ENCODE results near the gene FGFRL1.
A peak's percentile ranks its signal among the peaks of the same experiment; 100 is the strongest.
"Not testable (repeated sequence)": the region's sequence is repeated elsewhere in the genome, so short reads cannot be mapped to it uniquely, and the experiment has no call there.

Gene FGFRL1

GRCh38 chr4:1048773-1049590 lies 37.6 kb downstream of the FGFRL1 start:
- Mint-ChIP-seq H3K9me3 (no peaks in the 10 kb centered on the region), H3K27me3 (ENCODE audit: low read depth) (peaks cover 24% of the 10 kb centered on the region), H3K27ac (no peak overlapping the region), H3K36me3 (ENCODE audit: low read depth) (no peaks in the 10 kb centered on the region), H3K4me3 (no peak overlapping the region), H3K4me1 (ENCODE audit: low read depth) (peaks cover 2% of the 10 kb centered on the region)

- H3K27ac Mint-ChIP-seq: no peak overlapping the region
- peaks cover 24% of the 10 kb centered on the region for H3K27me3 Mint-ChIP-seq (ENCODE audit: low read depth)
- no peaks in the 10 kb centered on the region for H3K9me3 Mint-ChIP-seq
- peaks cover 2% of the 10 kb centered on the region for H3K4me1 Mint-ChIP-seq (ENCODE audit: low read depth)
- H3K4me3 Mint-ChIP-seq: no peak overlapping the region
- no peaks in the 10 kb centered on the region for H3K36me3 Mint-ChIP-seq (ENCODE audit: low read depth)
Measured at GRCh38 chr4:1049591-1049905, 38.1 kb downstream of the FGFRL1 start.

- Mint-ChIP-seq H3K4me1 (ENCODE audit: low read depth) (peaks cover 2% of the 10 kb centered on the region), H3K9me3 (no peaks in the 10 kb centered on the region), H3K27ac (no peak overlapping the region), H3K36me3 (ENCODE audit: low read depth) (no peaks in the 10 kb centered on the region), H3K27me3 (ENCODE audit: low read depth) (peaks cover 19% of the 10 kb centered on the region), H3K4me3 (no peak overlapping the region)
Measured at GRCh38 chr4:1050486-1051213, 39.2 kb downstream of the FGFRL1 start.

- Mint-ChIP-seq H3K27me3 (ENCODE audit: low read depth) (peaks cover 19% of the 10 kb centered on the region), H3K36me3 (ENCODE audit: low read depth) (no peaks in the 10 kb centered on the region), H3K4me3 (no peak overlapping the region), H3K4me1 (ENCODE audit: low read depth) (peaks cover 7% of the 10 kb centered on the region), H3K9me3 (no peaks in the 10 kb centered on the region), H3K27ac (no peak overlapping the region)
Measured at GRCh38 chr4:1051472-1051871, 40.0 kb downstream of the FGFRL1 start.

GRCh38 chr4:1052231-1052671 lies 40.8 kb downstream of the FGFRL1 start:
- Mint-ChIP-seq H3K4me3 (no peak overlapping the region), H3K27ac (no peak overlapping the region), H3K9me3 (no peaks in the 10 kb centered on the region), H3K27me3 (ENCODE audit: low read depth) (peaks cover 14% of the 10 kb centered on the region), H3K36me3 (ENCODE audit: low read depth) (no peaks in the 10 kb centered on the region), H3K4me1 (ENCODE audit: low read depth) (peaks cover 5% of the 10 kb centered on the region)

- Mint-ChIP-seq H3K36me3 (ENCODE audit: low read depth) (no peaks in the 10 kb centered on the region), H3K4me1 (ENCODE audit: low read depth) (peaks cover 5% of the 10 kb centered on the region), H3K4me3 (no peak overlapping the region), H3K27me3 (ENCODE audit: low read depth) (peaks cover 8% of the 10 kb centered on the region), H3K27ac (no peak overlapping the region), H3K9me3 (no peaks in the 10 kb centered on the region)
Measured at GRCh38 chr4:1053080-1053661, 41.7 kb downstream of the FGFRL1 start.

GRCh38 chr4:1053891-1054290 lies 42.5 kb downstream of the FGFRL1 start:
- H3K4me1 Mint-ChIP-seq (ENCODE audit: low read depth); H3K27me3 Mint-ChIP-seq (ENCODE audit: low read depth); H3K36me3 Mint-ChIP-seq (ENCODE audit: low read depth); H3K9me3 Mint-ChIP-seq; H3K27ac Mint-ChIP-seq; H3K4me3 Mint-ChIP-seq: not testable (repeated sequence)

GRCh38 chr4:1054696-1055242 lies 43.3 kb downstream of the FGFRL1 start:
- not testable (repeated sequence) for H3K4me1 Mint-ChIP-seq (ENCODE audit: low read depth); H3K4me3 Mint-ChIP-seq; H3K27me3 Mint-ChIP-seq (ENCODE audit: low read depth); H3K27ac Mint-ChIP-seq; H3K36me3 Mint-ChIP-seq (ENCODE audit: low read depth); H3K9me3 Mint-ChIP-seq

GRCh38 chr4:1055243-1055701 lies 43.8 kb downstream of the FGFRL1 start:
- peak overlapping the region; percentile 52 for H3K4me3 Mint-ChIP-seq
- H3K36me3 Mint-ChIP-seq (ENCODE audit: low read depth); H3K4me1 Mint-ChIP-seq (ENCODE audit: low read depth); H3K9me3 Mint-ChIP-seq; H3K27me3 Mint-ChIP-seq (ENCODE audit: low read depth): not testable (repeated sequence)
- H3K27ac Mint-ChIP-seq: peak overlapping the region; percentile 61

GRCh38 chr4:1055721-1056590 lies 44.5 kb downstream of the FGFRL1 start:
- H3K27ac Mint-ChIP-seq: peak overlapping the region; percentile 61
- H3K27me3 Mint-ChIP-seq (ENCODE audit: low read depth): peaks cover 8% of the 10 kb centered on the region
- no peaks in the 10 kb centered on the region for H3K9me3 Mint-ChIP-seq
- H3K4me3 Mint-ChIP-seq: peak overlapping the region; percentile 52
- no peaks in the 10 kb centered on the region for H3K36me3 Mint-ChIP-seq (ENCODE audit: low read depth)
- peaks cover 5% of the 10 kb centered on the region for H3K4me1 Mint-ChIP-seq (ENCODE audit: low read depth)

- Mint-ChIP-seq H3K9me3 (no peaks in the 10 kb centered on the region), H3K27ac (no peak overlapping the region), H3K27me3 (ENCODE audit: low read depth) (peaks cover 10% of the 10 kb centered on the region), H3K36me3 (ENCODE audit: low read depth) (no peaks in the 10 kb centered on the region), H3K4me1 (ENCODE audit: low read depth) (peaks cover 5% of the 10 kb centered on the region), H3K4me3 (no peak overlapping the region)
Measured at GRCh38 chr4:1056671-1057402, 45.4 kb downstream of the FGFRL1 start.

GRCh38 chr4:1057403-1057745 lies 45.9 kb downstream of the FGFRL1 start:
- Mint-ChIP-seq H3K27ac (no peak overlapping the region), H3K4me1 (ENCODE audit: low read depth) (peaks cover 10% of the 10 kb centered on the region), H3K27me3 (ENCODE audit: low read depth) (peaks cover 15% of the 10 kb centered on the region), H3K36me3 (ENCODE audit: low read depth) (no peaks in the 10 kb centered on the region), H3K4me3 (no peak overlapping the region), H3K9me3 (no peaks in the 10 kb centered on the region)

GRCh38 chr4:1058198-1058996 lies 47.0 kb downstream of the FGFRL1 start:
- no peaks in the 10 kb centered on the region for H3K36me3 Mint-ChIP-seq (ENCODE audit: low read depth)
- H3K27ac Mint-ChIP-seq: no peak overlapping the region
- peaks cover 13% of the 10 kb centered on the region for H3K27me3 Mint-ChIP-seq (ENCODE audit: low read depth)
- no peak overlapping the region for H3K4me3 Mint-ChIP-seq
- H3K4me1 Mint-ChIP-seq (ENCODE audit: low read depth): peaks cover 18% of the 10 kb centered on the region
- no peaks in the 10 kb centered on the region for H3K9me3 Mint-ChIP-seq

Data from T-helper 1 cell treated with Interleukin-12 subunit alpha and Interleukin-12 subunit beta and Interleukin-4 antibody, amounts not matched to agents 30 μg/mL and 1 μg/mL, for 36 hours (primary cell).